HEK293 (cell line): ENCODE data around the gene DGKD.

Experiments used
- ATF2 ChIP-seq: fragments of 450-650 bp; formaldehyde crosslinking; IDR thresholded peaks from 2 replicates; pipeline ENCODE4 v1.5.1; 2016; ENCODE audit warnings: missing biosample characterization, missing genetic modification characterization, low read depth
- CTCF ChIP-seq: fragments of 450-650 bp; formaldehyde crosslinking; IDR thresholded peaks from 2 replicates; pipeline ENCODE4 v1.5.1; 2016; ENCODE audit warnings: missing biosample characterization, missing genetic modification characterization
- REST ChIP-seq: fragments of 450-650 bp; formaldehyde crosslinking; IDR thresholded peaks from 2 replicates; pipeline ENCODE4 v1.5.1; 2016; ENCODE audit warnings: missing biosample characterization, missing genetic modification characterization
- YY1 ChIP-seq: fragments of 450-650 bp; formaldehyde crosslinking; IDR thresholded peaks from 2 replicates; pipeline ENCODE4 v1.5.1; 2018; ENCODE audit warnings: missing biosample characterization, missing genetic modification characterization
- ZEB2 ChIP-seq: fragments of 450-650 bp; formaldehyde crosslinking; IDR thresholded peaks from 2 replicates; pipeline ENCODE4 v1.5.1; 2016; ENCODE audit warnings: missing biosample characterization, missing genetic modification characterization
- ZNF10 ChIP-seq: fragments of 450-650 bp; formaldehyde crosslinking; IDR thresholded peaks from 2 replicates; pipeline ENCODE4 v1.5.1; 2017; ENCODE audit warnings: missing biosample characterization, missing genetic modification characterization
- ZNF132 ChIP-seq: fragments of 450-650 bp; formaldehyde crosslinking; IDR thresholded peaks from 2 replicates; pipeline ENCODE4 v1.5.1; 2017; ENCODE audit warnings: missing biosample characterization, missing genetic modification characterization, borderline replicate concordance
- ZNF148 ChIP-seq: fragments of 450-650 bp; formaldehyde crosslinking; IDR thresholded peaks from 2 replicates; pipeline ENCODE4 v1.5.0; 2017; ENCODE audit warnings: missing biosample characterization, missing genetic modification characterization, borderline replicate concordance
- ZNF280D ChIP-seq: fragments of 450-650 bp; formaldehyde crosslinking; IDR thresholded peaks from 2 replicates; pipeline ENCODE4 v1.5.1; 2016; ENCODE audit warnings: missing biosample characterization, missing genetic modification characterization
- ZNF423 ChIP-seq: fragments of 450-650 bp; formaldehyde crosslinking; IDR thresholded peaks from 2 replicates; pipeline ENCODE4 v1.5.1; 2016; ENCODE audit warnings: missing biosample characterization, missing genetic modification characterization
- ZNF488 ChIP-seq: fragments of 450-650 bp; formaldehyde crosslinking; IDR thresholded peaks from 2 replicates; pipeline ENCODE4 v1.5.1; 2016; ENCODE audit warnings: missing biosample characterization, missing genetic modification characterization
- ZNF639 ChIP-seq: fragments of 450-650 bp; formaldehyde crosslinking; IDR thresholded peaks from 2 replicates; pipeline ENCODE4 v1.5.1; 2016; ENCODE audit warnings: missing biosample characterization, missing genetic modification characterization
- ZXDB ChIP-seq: fragments of 450-650 bp; formaldehyde crosslinking; IDR thresholded peaks from 2 replicates; pipeline ENCODE4 v1.5.1; 2016; ENCODE audit warnings: missing biosample characterization, missing genetic modification characterization

GRCh38 chr2:233468047-233468740, 113.9 kb downstream of the DGKD start:
- TF ChIP-seq ZEB2 (tag by site-specific recombination) (no peak), REST (no peak), ZNF132 (tag by site-specific recombination) (no peak), ZNF423 (tag by site-specific recombination) (no peak), ZNF280D (tag by site-specific recombination) (no peak), CTCF (tag by site-specific recombination) (no peak), ATF2 (no peak), ZNF639 (tag by site-specific recombination) (no peak), YY1 (tag by site-specific recombination) (no peak), ZXDB (no peak), ZNF148 (no peak), ZNF488 (tag by site-specific recombination) (no peak), ZNF10 (tag by site-specific recombination) (no peak)
